K562 (cell line): ENCODE results near the gene THAP11. TPM values are rescaled to one million over a fixed set of nuclear protein-coding genes. Genes with fewer than 3 reads are reported as not detected.

Source experiments
- CBX3 ChIP-seq, 2 experiments: IDR thresholded peaks; 1 replicate in 1 of 2; 2 replicates in 1 of 2; pipeline ENCODE4 v1.6.1; 2012; ENCODE audit warnings: inconsistent platforms in 2 of 2, low read length in 2 of 2, borderline replicate concordance in 1 of 2, control low read depth in 1 of 2
- CBX8 ChIP-seq: fragments of 200-600 bp; sonication (generic); IDR thresholded peaks from 2 replicates; pipeline ENCODE4 v1.6.1; 2012; ENCODE audit warnings: borderline replicate concordance, mixed run types, low read depth, mild to moderate bottlenecking, moderate library complexity, mixed read lengths, low read length, control low read depth, inconsistent platforms; ENCODE audit not compliant: poor library complexity, severe bottlenecking; ENCODE audit errors: extremely low read depth
- JUN ChIP-seq, 2 experiments: sonication (generic) in 1 of 2; formaldehyde crosslinking in 1 of 2; IDR thresholded peaks; 2 replicates each; pipeline versions ENCODE4 v1.6.1 to v1.8.0; 2012 to 2022; ENCODE audit warnings: borderline replicate concordance in 2 of 2, mild to moderate bottlenecking in 2 of 2, improper control_type of control experiment in 1 of 2, low read depth in 1 of 2, low read length in 1 of 2, missing genetic modification reagents in 1 of 2
- KLF10 ChIP-seq: fragments of 250-450 bp; sonication (Bioruptor Pico); IDR thresholded peaks from 2 replicates; pipeline ENCODE4 v1.6.1; 2021; ENCODE audit warnings: matching md5 sums
- MAFF ChIP-seq: IDR thresholded peaks from 2 replicates; pipeline ENCODE4 v1.6.1; 2012; ENCODE audit warnings: low read length, improper control_type of control experiment
- MAFG ChIP-seq: fragments of 450-650 bp; conservative IDR thresholded peaks from 2 replicates; pipeline ENCODE4 v1.6.1; 2016; ENCODE audit warnings: missing genetic modification characterization, missing compliant biosample characterization
- NEUROD1 ChIP-seq: fragments of 150-350 bp; IDR thresholded peaks from 2 replicates; pipeline ENCODE4 v1.6.1; 2014; ENCODE audit warnings: borderline replicate concordance, low read length, low read depth; ENCODE audit not compliant: partially characterized antibody
- SPI1 ChIP-seq: IDR thresholded peaks from 2 replicates; pipeline ENCODE4 v1.6.1; 2011; ENCODE audit warnings: low read depth, low read length, control low read depth, borderline replicate concordance
- polyA plus RNA-seq, 8 experiments: library from polyadenylated mRNA; depleted of rRNA in 4 of 8; stranded (reverse) in 5 of 8; unstranded in 3 of 8; fragments of >200 nt; fragmentation: Nextera tagmentation in 2 of 8; fragmentation: Illumina TruSeq in 1 of 8; extraction: Ambion mirVana in 2 of 8; extraction: Trizol in 1 of 8; gene quantifications; 2 replicates each; pipeline versions ENCODE4 v1.2.1 to v1.2.3, GENCODE V29; 2011 to 2014; ENCODE audit warnings: inconsistent platforms in 1 of 8, missing spikeins in 1 of 8
- total RNA-seq, 7 experiments: library from RNA; depleted of rRNA in 6 of 7; stranded (reverse); fragments of >200 nt in 6 of 7; fragmentation: Illumina TruSeq in 2 of 7; extraction: Trizol in 2 of 7; gene quantifications; 2 replicates each; pipeline versions ENCODE4 v1.2.1 to v1.2.3, GENCODE V29; 2011 to 2021; ENCODE audit warnings: low replicate concordance in 1 of 7
- TF ChIP-seq, protein P1 (sequence below): sonication (generic); formaldehyde crosslinking; IDR thresholded peaks from 2 replicates; pipeline ENCODE4 v1.8.0; 2022; ENCODE audit warnings: mild to moderate bottlenecking, low read depth, missing genetic modification reagents
- TF ChIP-seq, protein P2 (sequence below): fragments of 450-650 bp; IDR thresholded peaks from 2 replicates; pipeline ENCODE4 v1.6.1; 2018; ENCODE audit warnings: mild to moderate bottlenecking, low read depth; ENCODE audit not compliant: partially characterized antibody
- TF ChIP-seq, protein P3 (sequence below): fragments of 250-450 bp; sonication (Bioruptor Pico); IDR thresholded peaks from 2 replicates; pipeline ENCODE4 v1.4.0; 2020
- TF ChIP-seq, protein P4 (sequence below): fragments of 250-450 bp; sonication (Bioruptor Pico); IDR thresholded peaks from 2 replicates; pipeline ENCODE4 v1.8.0; 2022; ENCODE audit warnings: moderate library complexity, mild to moderate bottlenecking, inconsistent platforms
- TF ChIP-seq, protein P5 (sequence below): conservative IDR thresholded peaks from 2 replicates; pipeline ENCODE4 v1.6.1; 2011; ENCODE audit warnings: low read depth, mild to moderate bottlenecking, low read length; ENCODE audit not compliant: control insufficient read depth
- TF ChIP-seq, protein P6 (sequence below), 2 experiments: fragments of 450-650 bp; conservative IDR thresholded peaks; 2 replicates each; pipeline ENCODE4 v1.6.1; 2017; ENCODE audit warnings: mild to moderate bottlenecking in 2 of 2, moderate library complexity in 2 of 2

The THAP11 gene
- total and polyA plus RNA-seq, 9 of the 15 experiments (the other 6 are each of a cell fraction or from before 2014, with no cell fraction given), result 2.4 to 31.6 (median 21.4) TPM

DNA sequence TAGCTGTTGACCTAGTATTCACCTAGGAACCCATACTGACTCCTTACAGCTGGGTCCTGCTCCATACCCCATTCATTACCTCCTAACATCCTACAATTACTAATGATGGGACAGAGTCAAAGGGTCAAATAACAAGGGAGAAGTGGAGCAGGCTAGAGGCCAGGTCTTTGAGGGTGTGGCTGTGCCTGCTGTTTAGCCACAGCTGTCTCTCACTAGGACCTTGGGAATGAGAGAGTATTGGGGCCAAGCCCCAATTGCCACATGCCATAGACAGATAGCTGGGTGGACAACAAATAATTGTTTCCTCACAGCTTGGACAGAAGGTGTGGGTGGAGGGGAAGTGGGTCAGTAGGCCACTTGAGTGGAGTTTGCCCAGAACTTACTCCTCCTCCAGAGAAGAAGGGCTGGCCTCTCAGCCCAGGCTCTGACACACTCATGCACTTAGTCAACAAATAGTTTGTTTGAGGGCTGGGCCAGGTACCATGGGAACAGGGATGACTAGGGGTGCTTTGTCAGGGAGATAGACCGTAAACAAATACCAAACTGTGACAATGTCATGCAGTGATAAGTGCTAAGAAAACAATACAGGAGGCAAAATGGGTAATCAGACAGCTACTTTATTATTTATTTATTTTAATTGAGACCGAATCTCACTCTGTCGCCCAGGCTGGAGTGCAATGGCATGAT lies 15.6 kb downstream of the THAP11 start (continued):
- TF ChIP-seq, protein P1, sequence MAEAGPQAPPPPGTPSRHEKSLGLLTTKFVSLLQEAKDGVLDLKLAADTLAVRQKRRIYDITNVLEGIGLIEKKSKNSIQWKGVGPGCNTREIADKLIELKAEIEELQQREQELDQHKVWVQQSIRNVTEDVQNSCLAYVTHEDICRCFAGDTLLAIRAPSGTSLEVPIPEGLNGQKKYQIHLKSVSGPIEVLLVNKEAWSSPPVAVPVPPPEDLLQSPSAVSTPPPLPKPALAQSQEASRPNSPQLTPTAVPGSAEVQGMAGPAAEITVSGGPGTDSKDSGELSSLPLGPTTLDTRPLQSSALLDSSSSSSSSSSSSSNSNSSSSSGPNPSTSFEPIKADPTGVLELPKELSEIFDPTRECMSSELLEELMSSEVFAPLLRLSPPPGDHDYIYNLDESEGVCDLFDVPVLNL (CRISPR knock-in tag), result no peak
- TF ChIP-seq SPI1 (peak; percentile 75), MAFG (peak; percentile 21; the same call in 1 of the 2 replicates), CBX8 (no peak), CBX3 (IDR thresholded peaks at IDR 0.05; ENCODE audit: borderline replicate concordance in 1 of 2, low read length in 2 of 2) (no peak), KLF10 (CRISPR knock-in tag) (no peak), JUN (IDR thresholded peaks at IDR 0.05; ENCODE audit: borderline replicate concordance, low read depth, low read length) (peak; percentile 46; the same call in 1 of the 2 replicates), JUN (CRISPR knock-in tag; IDR thresholded peaks at IDR 0.05; ENCODE audit: borderline replicate concordance) (no peak), NEUROD1 (peak; percentile 72), MAFF (peak; percentile 13; the same call in 1 of the 2 replicates)
- TF ChIP-seq, protein P2, sequence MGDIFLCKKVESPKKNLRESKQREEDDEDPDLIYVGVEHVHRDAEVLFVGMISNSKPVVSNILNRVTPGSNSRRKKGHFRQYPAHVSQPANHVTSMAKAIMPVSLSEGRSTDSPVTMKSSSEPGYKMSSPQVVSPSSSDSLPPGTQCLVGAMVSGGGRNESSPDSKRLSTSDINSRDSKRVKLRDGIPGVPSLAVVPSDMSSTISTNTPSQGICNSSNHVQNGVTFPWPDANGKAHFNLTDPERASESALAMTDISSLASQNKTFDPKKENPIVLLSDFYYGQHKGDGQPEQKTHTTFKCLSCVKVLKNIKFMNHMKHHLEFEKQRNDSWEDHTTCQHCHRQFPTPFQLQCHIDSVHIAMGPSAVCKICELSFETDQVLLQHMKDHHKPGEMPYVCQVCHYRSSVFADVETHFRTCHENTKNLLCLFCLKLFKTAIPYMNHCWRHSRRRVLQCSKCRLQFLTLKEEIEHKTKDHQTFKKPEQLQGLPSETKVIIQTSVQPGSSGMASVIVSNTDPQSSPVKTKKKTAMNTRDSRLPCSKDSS, result no peak
- TF ChIP-seq, protein P3, sequence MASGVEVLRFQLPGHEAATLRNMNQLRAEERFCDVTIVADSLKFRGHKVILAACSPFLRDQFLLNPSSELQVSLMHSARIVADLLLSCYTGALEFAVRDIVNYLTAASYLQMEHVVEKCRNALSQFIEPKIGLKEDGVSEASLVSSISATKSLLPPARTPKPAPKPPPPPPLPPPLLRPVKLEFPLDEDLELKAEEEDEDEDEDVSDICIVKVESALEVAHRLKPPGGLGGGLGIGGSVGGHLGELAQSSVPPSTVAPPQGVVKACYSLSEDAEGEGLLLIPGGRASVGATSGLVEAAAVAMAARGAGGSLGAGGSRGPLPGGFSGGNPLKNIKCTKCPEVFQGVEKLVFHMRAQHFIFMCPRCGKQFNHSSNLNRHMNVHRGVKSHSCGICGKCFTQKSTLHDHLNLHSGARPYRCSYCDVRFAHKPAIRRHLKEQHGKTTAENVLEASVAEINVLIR (CRISPR knock-in tag), result no peak
- TF ChIP-seq, protein P4, sequence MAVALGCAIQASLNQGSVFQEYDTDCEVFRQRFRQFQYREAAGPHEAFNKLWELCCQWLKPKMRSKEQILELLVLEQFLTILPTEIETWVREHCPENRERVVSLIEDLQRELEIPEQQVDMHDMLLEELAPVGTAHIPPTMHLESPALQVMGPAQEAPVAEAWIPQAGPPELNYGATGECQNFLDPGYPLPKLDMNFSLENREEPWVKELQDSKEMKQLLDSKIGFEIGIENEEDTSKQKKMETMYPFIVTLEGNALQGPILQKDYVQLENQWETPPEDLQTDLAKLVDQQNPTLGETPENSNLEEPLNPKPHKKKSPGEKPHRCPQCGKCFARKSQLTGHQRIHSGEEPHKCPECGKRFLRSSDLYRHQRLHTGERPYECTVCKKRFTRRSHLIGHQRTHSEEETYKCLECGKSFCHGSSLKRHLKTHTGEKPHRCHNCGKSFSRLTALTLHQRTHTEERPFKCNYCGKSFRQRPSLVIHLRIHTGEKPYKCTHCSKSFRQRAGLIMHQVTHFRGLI (CRISPR knock-in tag), result no peak
- TF ChIP-seq, protein P5, sequence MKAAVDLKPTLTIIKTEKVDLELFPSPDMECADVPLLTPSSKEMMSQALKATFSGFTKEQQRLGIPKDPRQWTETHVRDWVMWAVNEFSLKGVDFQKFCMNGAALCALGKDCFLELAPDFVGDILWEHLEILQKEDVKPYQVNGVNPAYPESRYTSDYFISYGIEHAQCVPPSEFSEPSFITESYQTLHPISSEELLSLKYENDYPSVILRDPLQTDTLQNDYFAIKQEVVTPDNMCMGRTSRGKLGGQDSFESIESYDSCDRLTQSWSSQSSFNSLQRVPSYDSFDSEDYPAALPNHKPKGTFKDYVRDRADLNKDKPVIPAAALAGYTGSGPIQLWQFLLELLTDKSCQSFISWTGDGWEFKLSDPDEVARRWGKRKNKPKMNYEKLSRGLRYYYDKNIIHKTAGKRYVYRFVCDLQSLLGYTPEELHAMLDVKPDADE, result no peak
- TF ChIP-seq, protein P6, sequence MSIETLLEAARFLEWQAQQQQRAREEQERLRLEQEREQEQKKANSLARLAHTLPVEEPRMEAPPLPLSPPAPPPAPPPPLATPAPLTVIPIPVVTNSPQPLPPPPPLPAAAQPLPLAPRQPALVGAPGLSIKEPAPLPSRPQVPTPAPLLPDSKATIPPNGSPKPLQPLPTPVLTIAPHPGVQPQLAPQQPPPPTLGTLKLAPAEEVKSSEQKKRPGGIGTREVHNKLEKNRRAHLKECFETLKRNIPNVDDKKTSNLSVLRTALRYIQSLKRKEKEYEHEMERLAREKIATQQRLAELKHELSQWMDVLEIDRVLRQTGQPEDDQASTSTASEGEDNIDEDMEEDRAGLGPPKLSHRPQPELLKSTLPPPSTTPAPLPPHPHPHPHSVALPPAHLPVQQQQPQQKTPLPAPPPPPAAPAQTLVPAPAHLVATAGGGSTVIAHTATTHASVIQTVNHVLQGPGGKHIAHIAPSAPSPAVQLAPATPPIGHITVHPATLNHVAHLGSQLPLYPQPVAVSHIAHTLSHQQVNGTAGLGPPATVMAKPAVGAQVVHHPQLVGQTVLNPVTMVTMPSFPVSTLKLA (conservative IDR thresholded peaks at IDR 0.05), result peak in 1 of 2 experiments; percentile 70; a peak in 2 of 4 replicates
